BJ (cell line): ENCODE results near the gene MCU. TPM values are rescaled to one million over a fixed set of nuclear protein-coding genes. Genes with fewer than 3 reads are reported as not detected.

Source experiments
- CTCF ChIA-PET: fragments of 350-600 bp; formaldehyde crosslinking; extraction: SDS; loops from one replicate; lab custom pipeline; 2021; ENCODE audit warnings: antibody characterized with exemption, inconsistent platforms; lab: Yijun Ruan, JAX
- POLR2A ChIA-PET: fragments of 300-600 bp; sonication (Branson Sonifier 250); formaldehyde crosslinking; extraction: SDS; loops from one replicate; lab custom pipeline; 2021; ENCODE audit warnings: antibody characterized with exemption; lab: Charles Lee
- DNase-seq: peaks from one replicate; pipeline ENCODE4 v3.0.0-alpha.2; 2011; ENCODE audit warnings: low read depth
- H3K27me3 ChIP-seq: 2 replicates; pipeline ENCODE4 v1.6.0; 2011; ENCODE audit warnings: low read length; ENCODE audit not compliant: control insufficient read depth, insufficient read depth
- H3K36me3 ChIP-seq: 2 replicates; pipeline ENCODE4 v1.5.1; 2011; ENCODE audit warnings: low read length; ENCODE audit not compliant: control insufficient read depth, insufficient read depth
- H3K4me3 ChIP-seq: 2 replicates; pipeline ENCODE4 v1.5.1; 2011; ENCODE audit warnings: low read depth, mild to moderate bottlenecking, control low read depth, low read length
- CTCF ChIP-seq: IDR thresholded peaks from 2 replicates; pipeline ENCODE4 v1.5.1; 2011; ENCODE audit warnings: low read depth, mild to moderate bottlenecking, control low read depth, inconsistent platforms, low read length, moderate library complexity; ENCODE audit not compliant: insufficient read depth
- polyA plus RNA-seq: library from polyadenylated mRNA; depleted of rRNA; stranded (reverse); fragments of >200 nt; gene quantifications from 2 replicates; pipeline ENCODE4 v1.2.3, GENCODE V29; 2011

MCU gene
- polyA plus RNA-seq, 1 experiment, result 78.7 TPM

GRCh38 chr10:72886621-72887020 is 194.7 kb downstream of the MCU start:
- ChIA-PET POLR2A (no interaction called here), CTCF (no interaction called here)
- no peaks in the 10 kb centered on the region for H3K36me3 ChIP-seq

GRCh38 chr10:72887043-72887442 is 195.1 kb downstream of the MCU start:
- ChIA-PET CTCF (no interaction called here), POLR2A (no interaction called here)
- DNase-seq, result no peak
- no peak for TF ChIP-seq CTCF
- Histone ChIP-seq H3K36me3 (no peaks in the 10 kb centered on the region), H3K4me3 (no peak overlapping the region), H3K27me3 (no peaks in the 10 kb centered on the region)

More at GRCh38 chr10:72886621-72887020, 194.7 kb downstream of the MCU start:
- no peak for TF ChIP-seq CTCF
- Histone ChIP-seq H3K4me3 (no peak overlapping the region), H3K27me3 (no peaks in the 10 kb centered on the region)
- DNase-seq, result no peak

- H3K27me3 ChIP-seq, result no peaks in the 10 kb centered on the region
- TF ChIP-seq CTCF, result no peak
- ChIA-PET POLR2A (no interaction called here), CTCF (no interaction called here)
- H3K4me3 ChIP-seq, result no peak overlapping the region
- no peak for DNase-seq
- no peaks in the 10 kb centered on the region for H3K36me3 ChIP-seq
Measured at GRCh38 chr10:72888151-72888638, 196.3 kb downstream of the MCU start.

- H3K36me3 ChIP-seq, result no peaks in the 10 kb centered on the region
- H3K4me3 ChIP-seq, result no peak overlapping the region
- DNase-seq, result no peak
- TF ChIP-seq CTCF, result no peak
- ChIA-PET CTCF (no interaction called here), POLR2A (no interaction called here)
- H3K27me3 ChIP-seq, result no peaks in the 10 kb centered on the region
Measured at GRCh38 chr10:72889391-72889831, 197.5 kb downstream of the MCU start.

GRCh38 chr10:72890086-72890485 is 198.1 kb downstream of the MCU start:
- no peak for TF ChIP-seq CTCF
- POLR2A ChIA-PET, result no interaction called here
- Histone ChIP-seq H3K27me3 (peaks cover 2% of the 10 kb centered on the region; the same call in 1 of the 2 replicates), H3K36me3 (no peaks in the 10 kb centered on the region), H3K4me3 (no peak overlapping the region)
- no peak for DNase-seq
- CTCF ChIA-PET, result no interaction called here
